HepG2 (cell line): ENCODE measurements around the gene HSPA1A. TPM values are rescaled to one million over a fixed set of nuclear protein-coding genes. Genes with fewer than 3 reads are reported as not detected.

ENCODE experiments used
- ATAC-seq: fragments of 200-7000 bp; cut with Tn5 transposase; 3 replicates; pipeline ENCODE4 v1.9.1; 2020; ENCODE audit warnings: mild to moderate bottlenecking, moderate library complexity
- BruUV-seq: library from RNA; stranded (reverse); fragments of 400-500 nt; replicated peaks from 2 replicates; lab custom pipeline; 2021; lab: Mats Ljungman, UMichigan
- CTCF ChIA-PET: fragments of 300-600 bp; formaldehyde crosslinking; extraction: SDS; loops from one replicate; lab custom pipeline; 2021; ENCODE audit warnings: low total read pairs, inconsistent platforms, low intra/inter-chr PET ratio; lab: Yijun Ruan, JAX
- POLR2A ChIA-PET: fragments of 350-600 bp; sonication (Branson Sonifier 250); formaldehyde crosslinking; loops from one replicate; lab custom pipeline; 2020; ENCODE audit warnings: antibody characterized with exemption, inconsistent platforms; lab: Yijun Ruan, JAX
- DNase-seq: peaks from one replicate; pipeline ENCODE4 v3.0.0-alpha.2; 2015; ENCODE audit warnings: low spot score
- FAIRE-seq: peaks from 3 replicates; lab custom pipeline; 2011; peaks lifted over from hg19 to GRCh38; lab: Jason Lieb, UNC
- H2AFZ ChIP-seq: one replicate; pipeline ENCODE4 v1.6.1; 2011; ENCODE audit warnings: low read length, inconsistent platforms
- H3K27ac ChIP-seq: fragments of 300-600 bp; 3 replicates; pipeline ENCODE4 v1.8.0; 2011; ENCODE audit warnings: mixed run types, mild to moderate bottlenecking, mixed read lengths, low read length, inconsistent platforms; ENCODE audit not compliant: insufficient read depth; ENCODE audit errors: extremely low read length
- H3K27me3 ChIP-seq, 2 experiments: fragments of 200-600 bp in 1 of 2; 2 replicates in 1 of 2; 3 replicates in 1 of 2; pipeline versions ENCODE4 v1.6.0 to v1.8.0; 2011; ENCODE audit warnings: low read length in 2 of 2, mild to moderate bottlenecking in 2 of 2, moderate library complexity in 2 of 2, inconsistent platforms in 1 of 2; ENCODE audit not compliant: insufficient read depth in 2 of 2, control insufficient read depth in 1 of 2
- H3K36me3 ChIP-seq, 2 experiments: fragments of 200-600 bp in 1 of 2; replicated peaks in 1 of 2; 2 replicates in 1 of 2; 3 replicates in 1 of 2; pipeline versions ENCODE4 v1.5.1 to v1.8.0; 2011; ENCODE audit warnings: low read length in 2 of 2, inconsistent platforms in 1 of 2; ENCODE audit not compliant: insufficient read depth in 2 of 2, control insufficient read depth in 1 of 2
- H3K4me1 ChIP-seq: 2 replicates; pipeline ENCODE4 v1.5.1; 2012; ENCODE audit warnings: low read length, inconsistent platforms; ENCODE audit not compliant: insufficient read depth
- H3K4me2 ChIP-seq: 2 replicates; pipeline ENCODE4 v1.6.0; 2011; ENCODE audit warnings: low read depth, low read length, inconsistent platforms
- H3K4me3 ChIP-seq, 3 experiments: fragments of 200-600 bp in 1 of 3; sonication (generic), shearing (Covaris generic) in 1 of 3; replicated peaks in 1 of 3; 2 replicates each; pipeline ENCODE4 v1.5.1; 2011 to 2016; ENCODE audit warnings: low read length in 3 of 3, inconsistent platforms in 2 of 3, low read depth in 2 of 3, mild to moderate bottlenecking in 2 of 3, control low read depth in 1 of 3, mixed read lengths in 1 of 3; ENCODE audit not compliant: insufficient read depth in 1 of 3
- H3K79me2 ChIP-seq: one replicate; pipeline ENCODE4 v1.6.1; 2011; ENCODE audit warnings: low read length, inconsistent platforms; ENCODE audit not compliant: insufficient read depth
- H3K9ac ChIP-seq: 2 replicates; pipeline ENCODE4 v1.6.0; 2011; ENCODE audit warnings: mild to moderate bottlenecking, low read depth, low read length, inconsistent platforms; ENCODE audit not compliant: insufficient read depth
- H3K9me3 ChIP-seq: 2 replicates; pipeline ENCODE4 v1.5.1; 2012; ENCODE audit warnings: mild to moderate bottlenecking, low read length
- H4K20me1 ChIP-seq: 2 replicates; pipeline ENCODE4 v1.6.0; 2011; ENCODE audit warnings: inconsistent platforms, mild to moderate bottlenecking, low read length, moderate library complexity; ENCODE audit not compliant: insufficient read depth
- AGO2 ChIP-seq: fragments of 200-400 bp; formaldehyde crosslinking; optimal IDR thresholded peaks from 2 replicates; pipeline ENCODE3; 2017; ENCODE audit warnings: mild to moderate bottlenecking, low read depth, low read length, moderate library complexity
- IRX3 ChIP-seq: sonication (generic); formaldehyde crosslinking; IDR thresholded peaks from 2 replicates; pipeline ENCODE4 v1.8.1; 2023; ENCODE audit warnings: mild to moderate bottlenecking, low read depth, missing genetic modification reagents, borderline replicate concordance
- JARID2 ChIP-seq: sonication (generic); formaldehyde crosslinking; IDR thresholded peaks from 2 replicates; pipeline ENCODE4 v1.8.1; 2023; ENCODE audit warnings: missing genetic modification reagents, inconsistent platforms; ENCODE audit not compliant: insufficient replicate concordance
- RBFOX2 ChIP-seq: fragments of 200-400 bp; formaldehyde crosslinking; IDR thresholded peaks from 2 replicates; pipeline ENCODE4 v1.6.1; 2017; ENCODE audit warnings: low read depth, mild to moderate bottlenecking, low read length
- RERE ChIP-seq: IDR thresholded peaks from 2 replicates; pipeline ENCODE4 v1.6.1; 2016; ENCODE audit warnings: low read depth, missing genetic modification reagents, missing compliant biosample characterization
- SIX1 ChIP-seq: sonication (generic); formaldehyde crosslinking; IDR thresholded peaks from 2 replicates; pipeline ENCODE4 v1.4.0; 2020; ENCODE audit warnings: missing genetic modification reagents, borderline replicate concordance
- ZKSCAN5 ChIP-seq: sonication (generic); formaldehyde crosslinking; IDR thresholded peaks from 2 replicates; pipeline ENCODE4 v1.5.1; 2020; ENCODE audit warnings: mild to moderate bottlenecking, missing genetic modification reagents
- ZNF687 ChIP-seq: sonication (generic); formaldehyde crosslinking; IDR thresholded peaks from 2 replicates; pipeline ENCODE4 v1.5.1; 2020; ENCODE audit warnings: mild to moderate bottlenecking, missing genetic modification reagents, moderate library complexity
- ZNF768 ChIP-seq: sonication (generic); formaldehyde crosslinking; IDR thresholded peaks from 2 replicates; pipeline ENCODE4 v1.4.0; 2020; ENCODE audit warnings: missing genetic modification reagents
- ZNF839 ChIP-seq: sonication (generic); formaldehyde crosslinking; IDR thresholded peaks from 2 replicates; pipeline ENCODE4 v1.4.0; 2020; ENCODE audit warnings: missing genetic modification reagents, mild to moderate bottlenecking, borderline replicate concordance
- WGBS: methylation state at CpG from one replicate; pipeline ENCODE4 v1.1.6; 2017; ENCODE audit warnings: low lambda C conversion rate; 5-methylcytosine and 5-hydroxymethylcytosine counted together
- in situ Hi-C: cut with HindIII; loops from 2 replicates; pipeline ENCODE4 v1.10.0; 2017; ENCODE audit warnings: low pct_unique_long_range_greater_than_20kb; ENCODE audit not compliant: extremely low pct_ligation_motif_present
- intact Hi-C: fragments of 100-400 bp; cut with micrococcal nuclease; formaldehyde crosslinking; loops from one replicate; pipeline ENCODE4 v1.10.0; 2022; ENCODE audit not compliant: unreplicated experiment
- polyA plus RNA-seq, 8 experiments: library from polyadenylated mRNA; depleted of rRNA in 3 of 8; stranded (reverse) in 7 of 8; unstranded in 1 of 8; fragments of >200 nt; fragmentation: Illumina TruSeq in 4 of 8; extraction: Trizol in 4 of 8; gene quantifications; 2 replicates each; pipeline versions ENCODE4 v1.2.1 to v1.2.3, GENCODE V29; 2011 to 2016; ENCODE audit warnings: low read depth in 4 of 8, missing spikeins in 1 of 8, mixed read lengths in 1 of 8; ENCODE audit not compliant: insufficient read depth in 1 of 8
- total RNA-seq, 5 experiments: library from RNA; depleted of rRNA; stranded (reverse); fragments of >200 nt; fragmentation: Illumina TruSeq; extraction: Trizol; gene quantifications; 2 replicates each; pipeline ENCODE4 v1.2.3, GENCODE V29; 2016; ENCODE audit warnings: low read depth in 1 of 5

Gene HSPA1A
- total and polyA plus RNA-seq, 2 of the 13 experiments (the other 11 are each of a cell fraction or from before 2014, with no cell fraction given) = 44.5 to 85.0 TPM

GRCh38 chr6:31778193-31778592 is 37.1 kb upstream of the HSPA1A start (continued):
- TF ChIP-seq RERE (CRISPR knock-in tag) = no peak

GRCh38 chr6:31778999-31779885 is 36.1 kb upstream of the HSPA1A start:
- Histone ChIP-seq H2AFZ (no peak overlapping the region), H3K4me3 (no peak overlapping the region), H3K4me1 (peaks cover 47% of the 10 kb centered on the region), H3K27ac (peak overlapping the region; percentile 70), H3K4me2 (0 out of 2 replicates have a peak overlapping the region, but pooled peaks have one; percentile 88), H3K9ac (no peak overlapping the region), H3K79me2 (no peaks in the 10 kb centered on the region), H3K9me3 (no peaks in the 10 kb centered on the region), H4K20me1 (no peaks in the 10 kb centered on the region), H3K36me3 (peaks cover 36 to 42% of the 10 kb centered on the region in 2 experiments), H3K27me3 (no peaks in the 10 kb centered on the region)
- intact Hi-C loops (loop anchor here (10.0 kb wide), 1 partner anchor 146 kb away; the partner anchor contains the start of gene C2), in situ Hi-C loops (no loop called here)
- ATAC-seq = no peak
- POLR2A ChIA-PET = interaction anchor here (1.1 to 8.2 kb wide), 15 partner anchors 8 to 126 kb away, joined by 3 to 66 read pairs (median 10); partner anchors contain the start of genes BAG6, CLIC1, HSPA1A and HSPA1B
- no TSS peak for BruUV-seq
- CTCF ChIA-PET = no interaction called here
- WGBS = 97% methylated on average over 14 of the region's 43 CpGs
- no peak for FAIRE-seq
- DNase-seq = no peak
- no peak for TF ChIP-seq IRX3
- peak; percentile 28; the same call in 1 of the 2 replicates for TF ChIP-seq ZNF768 (CRISPR knock-in tag)
- TF ChIP-seq RBFOX2 = peak; percentile 66
- TF ChIP-seq ZNF839 = 0 out of 2 replicates have a peak, but pooled peaks have one; percentile 62
- 0 out of 2 replicates have a peak, but pooled peaks have one; percentile 19 for TF ChIP-seq ZNF687 (CRISPR knock-in tag)
- no peak for TF ChIP-seq JARID2 (CRISPR knock-in tag)
- TF ChIP-seq AGO2 = peak; percentile 57
- TF ChIP-seq ZKSCAN5 (CRISPR knock-in tag) = no peak
- no peak for TF ChIP-seq SIX1 (CRISPR knock-in tag)
